HG02642 (cell line): Measurements from ENCODE around the gene ATP8B4.
"Not testable (repeated sequence)": the region's sequence is repeated elsewhere in the genome, so short reads cannot be mapped to it uniquely, and the experiment has no call there.

Experiments
- ATAC-seq: cut with Tn5 transposase; IDR thresholded peaks from one replicate; pipeline ENCODE4 v1.9.1; 2021; ENCODE audit warnings: mild to moderate bottlenecking; ENCODE audit not compliant: unreplicated experiment, poor library complexity

The ATP8B4 gene

GRCh38 chr15:50141856-50142255 lies 22.8 kb upstream of the ATP8B4 start:
- ATAC-seq = no peak

- no peak for ATAC-seq
Measured at GRCh38 chr15:50140983-50141382, 21.9 kb upstream of the ATP8B4 start.

GRCh38 chr15:50140098-50140497 lies 21.1 kb upstream of the ATP8B4 start:
- no peak for ATAC-seq

GRCh38 chr15:50138391-50138790 lies 19.4 kb upstream of the ATP8B4 start:
- no peak for ATAC-seq

GRCh38 chr15:50137893-50138292 lies 18.9 kb upstream of the ATP8B4 start:
- ATAC-seq = no peak

GRCh38 chr15:50137330-50137761 lies 18.3 kb upstream of the ATP8B4 start:
- no peak for ATAC-seq

- ATAC-seq = peak; percentile 74
Measured at GRCh38 chr15:50135031-50135551, 16.1 kb upstream of the ATP8B4 start.

GRCh38 chr15:50134524-50135024 lies 15.5 kb upstream of the ATP8B4 start:
- ATAC-seq = peak; percentile 84

GRCh38 chr15:50132251-50132984 lies 13.4 kb upstream of the ATP8B4 start:
- ATAC-seq = not testable (repeated sequence)

- no peak for ATAC-seq
Measured at GRCh38 chr15:50131617-50132016, 12.6 kb upstream of the ATP8B4 start.

GRCh38 chr15:50128266-50128665 lies 9.2 kb upstream of the ATP8B4 start:
- ATAC-seq = no peak

GRCh38 chr15:50127255-50127777 lies 8.3 kb upstream of the ATP8B4 start:
- no peak for ATAC-seq

GRCh38 chr15:50126072-50126471 lies 7.0 kb upstream of the ATP8B4 start:
- ATAC-seq = no peak

- no peak for ATAC-seq
Measured at GRCh38 chr15:50124631-50125030, 5.6 kb upstream of the ATP8B4 start.

GRCh38 chr15:50123861-50124557 lies 5.0 kb upstream of the ATP8B4 start:
- ATAC-seq = no peak

- ATAC-seq = no peak
Measured at GRCh38 chr15:50120729-50121128, 1.7 kb upstream of the ATP8B4 start.

- no peak for ATAC-seq
Measured at GRCh38 chr15:50117431-50118027, 1.5 kb downstream of the ATP8B4 start.

- no peak for ATAC-seq
Measured at GRCh38 chr15:50116477-50116876, 2.6 kb downstream of the ATP8B4 start.

- ATAC-seq = no peak
Measured at GRCh38 chr15:50113992-50114780, 4.8 kb downstream of the ATP8B4 start.

- ATAC-seq = no peak
Measured at GRCh38 chr15:50113187-50113505, 5.9 kb downstream of the ATP8B4 start.
